HG03571 (cell line): ENCODE data around the gene FGF11.

Experiments used
- ATAC-seq: cut with Tn5 transposase; IDR thresholded peaks from one replicate; pipeline ENCODE4 v1.9.1; 2021; ENCODE audit not compliant: unreplicated experiment

The FGF11 gene

DNA sequence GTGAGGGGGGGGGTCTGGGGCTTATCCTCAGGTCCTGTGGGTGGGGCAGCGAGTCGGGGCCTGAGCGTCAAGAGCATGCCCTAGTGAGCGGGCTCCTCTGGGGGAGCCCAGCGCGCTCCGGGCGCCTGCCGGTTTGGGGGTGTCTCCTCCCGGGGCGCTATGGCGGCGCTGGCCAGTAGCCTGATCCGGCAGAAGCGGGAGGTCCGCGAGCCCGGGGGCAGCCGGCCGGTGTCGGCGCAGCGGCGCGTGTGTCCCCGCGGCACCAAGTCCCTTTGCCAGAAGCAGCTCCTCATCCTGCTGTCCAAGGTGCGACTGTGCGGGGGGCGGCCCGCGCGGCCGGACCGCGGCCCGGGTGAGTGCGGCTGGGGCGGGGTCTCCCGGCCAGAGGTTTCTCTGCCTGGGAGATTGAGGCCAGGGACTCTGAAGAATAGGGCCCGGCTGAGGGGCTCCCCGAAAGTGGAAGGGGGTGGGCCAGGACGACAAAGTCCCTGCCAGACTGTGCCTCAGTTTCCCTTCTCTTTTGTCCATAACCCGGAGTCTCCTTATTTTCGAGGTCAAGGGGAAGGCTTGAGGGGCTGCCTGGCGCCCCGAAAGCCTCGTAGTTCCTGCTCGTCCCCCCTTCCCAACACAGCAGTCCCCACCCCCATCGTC is at the start of gene FGF11:
TSS of gene FGF11 (plus strand) at position 51 of the 651 bp plus-strand sequence. CDS start at position 160, 109 bp downstream.
- no peak for ATAC-seq

DNA sequence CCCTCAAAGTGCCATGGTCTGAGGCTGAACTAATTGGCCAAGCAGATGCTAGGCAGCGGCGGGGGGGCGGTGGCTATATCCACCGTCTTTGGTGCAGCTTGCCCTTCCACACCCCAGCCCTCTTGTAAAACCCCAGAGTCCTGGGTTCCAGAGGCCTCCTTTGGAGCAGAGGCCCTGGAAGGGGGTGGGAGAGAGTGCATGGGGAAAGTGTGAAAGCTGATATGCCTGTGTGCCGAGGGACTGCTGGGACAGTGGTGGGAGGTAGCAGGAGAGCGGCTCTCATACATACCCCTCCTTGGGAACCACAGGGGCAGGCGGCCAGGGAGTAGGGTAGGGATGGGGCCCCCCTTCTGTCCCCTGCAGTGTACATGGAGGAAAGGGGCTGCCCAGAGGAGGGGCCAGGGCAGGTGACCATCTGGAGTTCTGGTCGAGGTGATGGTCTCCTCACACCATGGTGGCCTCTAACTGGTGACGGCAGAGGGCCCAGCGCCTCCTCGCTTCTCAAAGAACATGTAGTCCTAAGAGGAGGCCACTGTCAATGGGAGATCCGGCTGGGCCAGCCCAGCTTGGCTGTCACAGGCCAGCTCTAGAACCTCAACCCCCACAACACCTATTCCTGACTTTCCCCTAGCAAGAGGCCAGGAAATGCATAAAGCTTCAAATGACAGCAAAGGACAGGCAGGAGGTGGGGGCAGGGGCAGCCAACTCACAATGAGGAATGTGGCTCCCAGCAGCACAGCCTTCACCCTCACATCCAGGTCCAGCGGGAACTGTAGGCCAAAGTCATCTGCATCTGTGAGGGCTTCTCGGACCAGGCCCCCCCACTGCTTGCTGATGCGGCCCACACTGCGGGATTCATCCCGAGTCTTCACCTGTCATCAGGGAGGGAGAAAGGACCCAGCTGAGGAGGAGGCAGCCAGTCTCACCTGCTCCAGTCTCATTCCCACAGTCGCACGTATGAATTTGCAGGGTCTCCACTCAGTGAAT is 49.1 kb upstream of the FGF11 start:
- no peak for ATAC-seq

DNA sequence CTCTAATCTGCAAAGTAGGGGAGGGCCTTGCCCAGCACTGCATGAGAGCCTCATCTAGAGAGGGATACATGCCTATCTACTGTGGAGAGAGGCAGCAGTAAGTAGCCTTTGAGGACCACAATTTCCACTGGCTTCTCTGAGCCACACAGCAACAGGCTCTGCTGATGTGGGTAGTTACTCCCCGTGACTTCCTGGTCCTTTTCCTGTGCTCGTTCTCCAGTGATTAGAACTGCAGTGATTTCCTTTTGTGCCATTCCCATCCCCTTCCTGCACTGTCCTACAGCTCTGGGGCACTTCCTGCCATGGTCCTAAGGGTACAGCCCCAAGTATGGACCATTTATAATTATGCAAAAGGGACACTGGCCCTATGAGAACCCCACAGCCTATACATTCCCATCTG is 48.0 kb upstream of the FGF11 start:
- no peak for ATAC-seq

DNA sequence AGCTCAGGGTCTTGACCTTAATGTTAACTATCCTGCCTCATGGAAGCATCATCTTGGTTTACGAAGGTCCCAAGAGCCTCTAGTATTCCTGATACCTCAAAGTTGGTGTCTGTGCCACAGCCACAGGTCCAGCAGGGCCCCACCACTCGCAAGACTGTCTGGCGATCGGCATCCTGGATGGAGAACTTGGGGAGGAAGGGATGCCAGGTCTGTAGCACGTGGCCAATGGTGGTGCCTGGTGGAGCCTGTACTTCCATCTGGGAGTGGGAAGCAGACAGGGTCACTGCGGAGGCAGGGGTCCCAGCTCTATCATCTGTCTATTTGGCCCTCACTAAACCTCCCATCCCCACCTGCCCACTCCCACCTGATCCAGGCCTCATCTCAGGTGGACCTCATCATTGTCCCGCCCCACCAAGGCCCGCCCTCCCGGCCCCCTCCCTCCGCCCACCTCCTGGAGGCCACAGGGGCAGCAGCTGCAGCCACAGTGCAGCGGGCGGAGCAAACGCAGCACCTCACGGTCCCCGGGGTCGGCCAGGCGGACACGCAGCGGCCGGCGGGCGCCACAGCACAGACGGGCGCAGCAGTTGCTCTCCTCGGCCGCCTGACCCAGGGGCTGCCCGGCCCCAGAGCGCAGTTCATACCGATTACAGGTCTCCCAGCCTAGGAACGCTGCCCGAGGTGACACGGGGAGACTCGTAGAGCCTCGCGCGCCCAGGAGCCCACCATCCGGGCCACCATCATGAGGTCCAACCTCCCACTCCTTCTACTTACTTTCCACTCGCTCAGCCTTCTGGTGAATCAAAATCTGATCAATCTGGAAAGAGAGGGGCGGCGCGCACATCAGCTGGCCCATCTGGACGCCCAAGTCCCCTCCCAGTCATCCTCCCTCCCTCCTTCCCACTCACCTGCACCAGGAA is 46.4 kb upstream of the FGF11 start:
- no peak for ATAC-seq

DNA sequence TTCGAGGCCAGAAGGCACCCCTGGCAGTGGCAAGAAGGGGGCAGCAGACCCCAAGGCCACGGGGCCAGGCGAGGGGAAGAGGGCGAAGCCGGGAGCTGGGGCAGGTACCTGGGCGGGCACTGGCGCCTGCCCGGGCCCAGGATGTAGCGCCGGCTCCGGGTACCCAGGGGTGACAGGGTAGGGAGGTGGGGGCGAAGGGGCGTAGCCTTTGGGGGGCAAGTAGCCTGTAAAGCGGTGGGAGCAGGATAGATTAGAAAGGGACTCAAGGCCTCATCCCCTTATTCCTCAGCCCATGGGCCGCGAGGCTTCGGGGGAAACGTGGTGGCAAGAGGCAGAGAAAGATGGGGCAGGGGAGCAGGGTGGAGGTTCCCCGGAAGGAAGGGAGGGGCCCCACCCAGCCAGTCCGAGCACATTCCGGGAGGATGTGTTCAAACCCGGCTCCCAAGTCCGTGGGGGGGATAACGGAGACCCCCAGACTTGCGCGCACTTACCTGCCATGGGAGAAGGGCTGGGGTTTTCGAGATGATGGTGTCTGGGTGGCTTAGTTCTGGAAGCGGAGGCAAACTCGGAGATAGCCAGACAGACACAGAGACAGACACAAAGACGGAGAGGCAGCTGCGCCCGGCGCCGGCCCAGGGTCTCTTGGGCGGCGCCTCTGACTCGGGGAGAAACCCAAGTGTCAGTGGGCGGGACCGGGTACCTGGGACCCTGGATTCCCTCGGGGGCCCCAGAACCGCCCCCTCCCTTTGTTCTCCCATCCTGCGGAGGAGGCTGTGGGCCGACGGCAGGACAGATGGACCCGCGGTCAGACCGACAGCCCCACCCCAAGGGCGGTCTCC is 45.5 kb upstream of the FGF11 start:
- peak; percentile 41 for ATAC-seq

DNA sequence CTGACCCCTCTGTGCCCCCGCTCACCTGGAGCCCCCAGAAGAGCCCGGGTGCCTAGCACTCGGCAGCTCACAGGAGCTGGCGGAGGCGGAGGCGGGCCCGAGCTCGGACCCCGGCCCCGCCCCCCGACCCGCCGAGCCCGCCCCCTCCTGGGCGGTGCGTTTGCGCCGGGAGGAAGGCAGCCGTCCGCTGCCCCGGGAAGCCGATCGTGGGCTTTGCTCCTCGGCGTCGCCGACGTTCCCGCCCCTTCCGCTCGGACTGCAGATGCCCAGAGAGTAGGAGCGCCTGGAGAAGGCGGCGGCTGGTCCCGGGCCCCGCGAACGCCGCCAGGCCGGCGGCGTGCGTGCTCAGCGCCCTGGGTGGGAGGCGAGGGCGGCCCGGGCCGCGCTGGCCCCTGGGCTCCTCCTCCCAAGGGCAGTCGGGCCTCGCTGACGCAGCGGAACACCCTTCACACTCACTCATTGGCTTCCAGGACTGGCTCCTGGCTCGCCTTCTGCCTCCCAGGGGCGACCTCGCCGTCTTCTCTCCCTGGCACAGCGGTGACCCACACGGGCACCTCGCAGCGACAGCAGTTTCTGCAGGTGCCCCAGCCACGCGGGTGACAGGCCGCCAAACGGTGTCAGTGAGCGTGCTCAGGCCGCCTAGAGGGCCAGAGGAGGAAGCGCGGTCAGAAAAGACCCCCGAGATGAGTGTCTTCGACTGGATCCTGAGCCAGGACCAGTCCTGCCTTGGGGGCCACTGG is 44.7 kb upstream of the FGF11 start, which contains the start of gene PLSCR3:
TSS of gene PLSCR3 (minus strand) at position 74 of the 740 bp plus-strand sequence. CDS start 415 bp downstream, outside the sequence.
- peak; percentile 71 for ATAC-seq

DNA sequence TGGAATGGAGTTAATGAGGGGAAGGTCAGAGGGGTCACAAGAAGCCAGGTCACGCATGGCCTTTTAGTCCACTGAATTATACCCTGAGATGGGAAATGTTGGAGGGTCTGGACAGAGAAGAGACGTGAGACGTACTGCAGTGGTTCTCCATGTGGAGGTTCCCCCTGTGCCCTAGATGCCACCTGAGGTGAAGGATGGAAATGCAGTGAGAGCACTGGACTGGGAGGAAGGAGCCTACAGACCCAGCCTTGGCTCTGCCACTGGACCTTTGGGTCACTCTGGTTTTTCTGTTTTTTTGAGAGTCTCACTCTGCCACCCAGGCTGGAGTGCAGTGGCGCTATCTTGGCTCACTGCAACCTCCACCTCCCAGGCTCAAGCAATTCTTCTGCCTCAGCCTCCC is 43.2 kb upstream of the FGF11 start:
- ATAC-seq, result no peak

DNA sequence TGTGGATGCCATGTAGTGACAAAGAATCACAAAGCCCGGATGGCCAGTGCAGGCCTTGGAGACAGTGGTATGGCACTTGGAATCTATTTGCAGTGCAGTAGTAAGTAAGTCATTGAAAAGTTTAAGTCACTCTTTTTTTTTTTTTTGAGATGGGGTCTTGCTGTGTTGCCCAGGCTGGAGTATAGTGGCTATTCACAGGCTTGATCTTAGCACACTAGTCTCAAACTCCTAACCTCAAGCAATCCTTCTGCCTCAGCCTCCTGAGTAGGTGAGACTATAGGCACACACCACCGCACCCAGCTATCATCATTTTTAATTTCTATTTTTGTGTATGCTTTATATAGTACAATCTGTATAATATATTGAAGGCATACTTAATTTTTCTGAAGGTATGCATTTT is 40.7 kb upstream of the FGF11 start:
- no peak for ATAC-seq

DNA sequence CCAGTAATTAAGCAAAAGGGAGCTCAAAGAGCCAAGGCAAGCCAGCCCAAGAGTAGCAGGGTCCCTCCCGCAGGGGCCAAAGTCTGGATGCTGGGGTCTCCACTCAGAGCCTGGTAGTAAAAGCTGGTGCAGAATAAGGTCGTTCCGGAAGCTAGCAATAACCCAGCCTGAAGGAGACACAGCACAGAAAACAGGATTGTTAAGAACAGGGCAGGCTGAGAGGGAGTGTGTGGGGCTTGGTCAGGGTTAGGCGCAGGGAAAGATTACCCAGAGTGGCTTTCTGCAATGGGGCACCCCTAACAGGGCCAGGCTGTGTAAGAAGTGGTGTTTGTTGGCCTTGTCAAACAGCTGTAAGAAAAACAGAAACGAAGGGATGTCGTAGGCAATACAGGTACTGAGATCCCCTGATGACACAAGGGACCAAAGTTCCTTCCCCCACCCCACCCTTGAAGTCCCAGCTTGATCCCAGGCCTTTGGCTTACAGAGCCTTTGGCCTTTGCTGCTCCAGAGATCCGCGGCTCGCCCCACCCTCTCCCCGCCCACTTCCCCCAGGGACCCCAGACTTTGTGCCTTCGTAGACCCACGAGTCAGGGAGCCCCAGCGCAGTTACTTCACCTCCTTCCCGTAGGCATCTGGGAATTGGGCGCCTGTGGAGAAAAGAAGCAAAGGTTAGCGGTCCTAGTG is 36.1 kb upstream of the FGF11 start:
- ATAC-seq, result no peak

DNA sequence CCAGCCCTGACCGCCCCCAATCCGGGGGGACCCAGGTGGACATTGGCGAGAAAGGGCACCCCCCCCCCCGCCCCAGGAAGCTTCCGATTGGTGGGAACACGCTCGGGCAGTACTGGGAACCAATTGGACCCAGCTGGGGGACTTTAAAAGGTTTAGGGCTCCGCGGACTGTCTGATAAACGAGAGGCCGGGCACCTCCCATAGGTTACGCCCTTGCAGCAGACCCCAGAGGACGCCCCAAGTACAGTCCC is 35.7 kb upstream of the FGF11 start:
- no peak for ATAC-seq

DNA sequence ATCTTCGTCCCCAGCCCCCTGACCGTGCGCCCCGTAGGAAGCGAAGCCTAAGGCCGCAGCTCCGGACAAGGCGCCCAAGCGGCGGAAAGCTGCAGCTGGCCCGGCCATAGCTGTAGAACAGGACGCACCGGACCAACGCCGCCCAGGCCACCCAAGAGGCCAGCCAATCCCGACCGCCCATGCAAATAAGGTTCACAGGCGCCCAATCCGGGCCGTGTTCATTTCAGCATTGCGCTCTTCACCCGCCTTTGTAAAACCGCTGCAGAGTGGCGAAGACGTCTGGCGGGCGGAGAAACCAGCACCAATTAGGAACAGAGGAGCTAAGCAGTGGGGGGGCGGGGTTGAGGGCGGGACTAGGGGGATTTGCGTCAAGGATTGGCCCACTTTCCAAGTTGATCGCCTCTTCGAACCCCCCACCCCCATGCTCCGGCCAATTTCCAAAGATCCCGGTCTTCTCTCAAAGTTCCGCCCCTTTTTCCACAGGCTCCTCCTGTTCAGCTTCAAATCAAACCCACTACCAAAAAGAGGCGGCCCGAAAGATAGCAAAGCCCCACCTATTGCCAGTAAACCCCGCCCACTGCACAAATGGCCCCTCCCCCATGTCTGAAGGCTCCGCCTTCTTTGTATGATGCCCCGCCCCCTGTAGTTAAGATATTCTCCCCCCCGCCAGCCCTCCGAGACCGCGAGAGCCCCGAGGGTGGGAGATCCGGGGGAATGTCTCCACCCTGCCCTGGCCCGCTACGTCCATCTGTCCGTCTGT is 35.2 kb upstream of the FGF11 start, which contains the start of gene TMEM256:
TSS of gene TMEM256 (minus strand) at position 121 of the 760 bp plus-strand sequence. CDS start at position 108, 13 bp downstream.
- ATAC-seq, result peak; percentile 84

DNA sequence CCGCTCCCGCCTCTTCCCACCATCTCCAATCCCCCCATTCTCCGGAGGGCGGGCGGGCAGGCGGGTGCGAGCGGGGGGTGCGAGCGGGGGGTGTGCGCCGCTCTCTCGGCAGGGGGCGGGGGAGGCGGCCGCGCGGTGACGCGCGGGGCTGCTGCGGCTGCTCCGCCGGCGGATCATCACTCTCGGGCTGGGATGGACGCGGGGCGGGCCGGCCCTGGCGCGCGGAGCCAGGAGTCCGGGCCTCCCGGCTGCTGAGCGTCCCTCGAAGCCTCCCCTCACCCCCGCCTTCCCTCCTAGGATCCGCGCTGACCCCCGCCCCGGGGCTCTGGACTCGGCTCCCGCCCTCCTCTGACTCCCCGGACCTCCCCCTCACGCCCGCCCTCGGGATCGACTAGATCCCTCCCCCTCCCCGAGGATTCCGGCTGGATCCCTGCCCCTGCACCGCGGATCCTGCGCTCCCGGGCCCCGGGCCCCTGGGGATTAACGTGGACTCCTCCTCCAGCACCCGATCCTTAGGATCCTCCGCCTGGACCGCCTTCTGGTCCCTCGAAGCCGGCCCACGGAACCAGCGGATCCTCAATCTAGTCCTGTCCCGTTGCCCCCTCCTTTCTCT is 34.5 kb upstream of the FGF11 start:
- ATAC-seq, result peak; percentile 25

DNA sequence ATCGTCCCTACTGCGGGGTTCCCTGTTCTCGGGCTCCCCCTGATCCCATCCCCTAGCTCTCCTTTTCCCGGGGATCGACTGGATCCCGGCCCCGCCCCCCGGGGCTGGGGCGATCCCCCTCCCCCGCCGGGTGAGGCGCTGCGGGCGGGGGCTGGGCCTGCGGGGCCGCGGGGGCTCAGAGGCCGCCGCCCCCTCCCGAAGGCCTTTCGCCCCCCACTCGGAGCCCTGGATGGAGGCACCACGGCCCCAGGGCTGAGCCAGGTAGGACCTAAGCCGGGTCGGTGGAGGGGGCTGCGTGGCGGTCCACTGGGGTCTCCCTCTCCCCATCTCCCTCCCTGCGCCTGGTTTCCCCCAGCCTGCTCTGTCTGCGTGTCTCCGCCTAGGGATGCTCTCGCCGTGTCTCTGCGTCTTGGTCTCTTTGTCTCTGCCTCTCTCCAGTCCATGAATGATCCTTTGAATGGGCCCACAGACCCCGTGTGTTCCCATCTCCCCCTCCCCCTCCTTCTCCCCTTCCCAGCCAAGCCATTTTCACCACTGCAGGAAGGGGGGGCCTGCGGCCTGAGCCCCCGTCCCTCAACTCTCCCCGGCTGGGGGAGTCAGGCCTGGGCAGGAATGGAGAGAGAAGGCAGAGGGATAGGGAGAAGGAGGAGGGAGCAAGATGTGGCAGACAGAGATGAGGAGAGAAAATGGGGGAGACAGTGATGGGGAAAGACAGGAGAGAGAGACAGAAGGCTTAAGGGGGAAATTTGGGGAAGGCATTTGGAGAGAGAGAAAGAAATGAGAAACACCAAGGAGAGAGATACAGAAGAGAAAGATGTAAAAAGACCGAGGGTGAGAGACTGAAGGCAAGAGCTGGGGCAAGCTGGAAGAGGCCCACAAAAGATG is 33.7 kb upstream of the FGF11 start:
- no peak for ATAC-seq

DNA sequence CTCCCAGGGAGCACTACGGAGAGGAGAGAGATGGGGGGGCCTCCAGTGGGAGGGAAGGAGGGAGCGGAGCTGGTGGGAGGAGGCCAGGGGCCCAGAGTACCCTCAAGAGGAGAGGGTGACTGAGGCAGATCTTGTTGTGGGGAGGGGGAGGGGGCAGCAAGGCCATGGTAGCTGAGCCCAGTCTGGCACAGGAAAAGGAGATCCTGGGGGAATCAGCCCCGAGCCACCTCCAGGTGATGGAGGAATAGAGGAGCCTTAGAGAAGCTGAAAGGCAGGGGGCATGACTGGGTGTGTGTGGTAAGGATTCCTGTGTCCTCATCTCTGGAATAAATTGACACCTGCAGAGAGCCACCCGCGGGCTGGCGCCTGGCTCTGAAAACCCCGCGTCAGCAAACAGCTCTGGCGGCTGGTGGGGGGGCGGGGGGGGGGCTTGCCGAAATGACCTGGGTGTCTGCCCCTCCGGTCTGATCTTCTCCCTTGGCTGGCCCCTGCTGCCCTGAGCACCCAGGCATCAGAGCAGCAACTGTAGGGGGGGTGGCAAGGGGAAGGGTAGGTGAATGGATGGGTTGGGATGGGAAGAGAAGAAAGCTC is 33.0 kb upstream of the FGF11 start:
- no peak for ATAC-seq

DNA sequence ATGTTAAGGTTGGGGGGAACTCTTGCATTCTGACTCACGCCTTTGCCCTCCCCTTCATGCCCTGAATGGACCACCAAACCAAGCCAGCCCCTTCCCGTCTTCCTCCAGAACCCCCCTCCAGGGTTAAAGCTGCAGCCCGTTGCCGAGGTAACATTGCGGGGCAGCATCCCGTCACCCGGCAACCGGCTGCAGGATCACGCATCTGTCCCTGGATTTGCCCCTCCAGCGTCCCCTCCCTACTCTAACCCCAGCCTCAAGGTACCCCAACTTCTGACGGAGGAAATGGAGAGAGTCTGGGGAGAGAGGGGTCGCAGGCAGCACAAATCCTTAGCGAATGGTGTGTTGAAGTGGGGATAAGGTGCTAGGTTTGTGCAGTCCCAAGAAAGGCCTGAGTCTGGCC is 32.2 kb upstream of the FGF11 start:
- ATAC-seq, result no peak

DNA sequence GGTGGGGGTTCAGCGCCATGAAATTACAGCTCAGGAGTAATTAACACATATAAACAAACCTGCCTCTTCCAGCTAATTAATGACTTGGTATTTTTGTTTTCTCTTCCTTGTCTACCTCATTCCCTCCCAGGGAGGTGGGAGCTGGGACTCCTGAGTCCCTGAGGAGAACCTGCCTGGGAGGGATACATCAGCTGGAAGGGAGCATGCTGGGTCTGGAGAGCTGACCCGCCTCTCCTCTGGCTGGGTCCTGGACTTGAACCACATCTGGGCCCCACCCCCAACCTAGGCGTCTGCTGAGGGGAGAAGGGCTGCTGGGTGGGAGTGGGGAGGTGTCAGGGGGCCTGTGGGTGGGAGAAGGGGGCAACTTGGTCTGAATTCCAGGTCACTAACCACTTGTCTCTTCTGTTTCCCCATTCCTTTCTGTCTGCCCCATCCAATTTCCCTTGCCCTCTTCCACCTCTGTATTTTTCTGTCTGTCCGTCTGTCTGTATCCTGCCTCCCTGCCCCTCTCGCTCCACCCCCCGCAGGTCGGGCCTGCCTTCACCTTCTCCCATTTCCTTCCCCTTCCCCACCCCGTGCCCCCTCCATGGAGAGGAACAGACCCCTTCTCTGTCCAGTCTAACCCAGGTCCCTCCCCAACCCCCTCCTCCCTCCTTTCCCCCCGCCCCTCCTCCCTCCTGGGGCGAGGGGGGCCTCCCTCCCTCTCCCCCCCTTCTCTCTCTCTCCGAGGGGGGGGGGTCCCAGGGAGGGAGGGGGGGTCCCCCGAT is 31.6 kb upstream of the FGF11 start, which contains the start of gene NLGN2:
TSS of gene NLGN2 (plus strand) at position 361 of the 767 bp plus-strand sequence. CDS start 411 bp downstream, outside the sequence.
- ATAC-seq, result no peak
